Muscle layer of duodenum (tissue), 2 donors: ENCODE results near the gene ZNF8.
A peak's percentile ranks its signal among the peaks of the same experiment; 100 is the strongest.

Source experiments
- H3K27ac ChIP-seq: one replicate; pipeline ENCODE4 v1.7.0; 2013; ENCODE audit warnings: mild to moderate bottlenecking, low read length
- H3K27me3 ChIP-seq: one replicate; pipeline ENCODE4 v1.7.0; 2013; ENCODE audit warnings: low read depth, mild to moderate bottlenecking, control low read depth, low read length
- H3K36me3 ChIP-seq, 2 donors: one replicate each; pipeline ENCODE4 v1.7.0; 2013; ENCODE audit warnings: low read length in 2 of 2, control low read depth in 1 of 2, mild to moderate bottlenecking in 1 of 2; ENCODE audit not compliant: insufficient read depth in 2 of 2, control insufficient read depth in 1 of 2
- H3K4me1 ChIP-seq, 2 donors: one replicate each; pipeline ENCODE4 v1.7.0; 2013; ENCODE audit warnings: low read length in 2 of 2, mild to moderate bottlenecking in 2 of 2, control low read depth in 1 of 2, moderate library complexity in 1 of 2; ENCODE audit not compliant: insufficient read depth in 2 of 2, control insufficient read depth in 1 of 2
- H3K4me3 ChIP-seq, 2 donors: one replicate each; pipeline ENCODE4 v1.7.0; 2013; ENCODE audit warnings: low read length in 2 of 2, low read depth in 1 of 2, mild to moderate bottlenecking in 1 of 2
- H3K9me3 ChIP-seq, 2 donors: one replicate each; pipeline ENCODE4 v1.7.0; 2013; ENCODE audit warnings: low read length in 2 of 2, control low read depth in 1 of 2, mild to moderate bottlenecking in 1 of 2; ENCODE audit not compliant: control insufficient read depth in 1 of 2
- donor health status: healthy.

The ZNF8 gene

GRCh38 chr19:58318297-58318696, 39.5 kb downstream of the ZNF8 start:
- Histone ChIP-seq H3K36me3 (peaks cover 13 to 37% of the 10 kb centered on the region in 2 donors), H3K4me3 (no peak overlapping the region), H3K4me1 (no peaks in the 10 kb centered on the region), H3K9me3 (no peaks in the 10 kb centered on the region), H3K27ac (no peak overlapping the region), H3K27me3 (no peaks in the 10 kb centered on the region)

GRCh38 chr19:58319241-58319640, 40.5 kb downstream of the ZNF8 start:
- H3K27me3 ChIP-seq = no peaks in the 10 kb centered on the region
- H3K9me3 ChIP-seq = no peaks in the 10 kb centered on the region
- H3K4me1 ChIP-seq = no peaks in the 10 kb centered on the region
- no peak overlapping the region for H3K4me3 ChIP-seq
- H3K36me3 ChIP-seq = peaks cover 6 to 29% of the 10 kb centered on the region in 2 donors
- H3K27ac ChIP-seq = no peak overlapping the region

GRCh38 chr19:58325311-58326022, 46.7 kb downstream of the ZNF8 start:
- Histone ChIP-seq H3K9me3 (no peaks in the 10 kb centered on the region), H3K36me3 (peaks cover 0 to 2% of the 10 kb centered on the region in 2 donors), H3K4me1 (peaks cover 6 to 22% of the 10 kb centered on the region in 2 donors), H3K27me3 (no peaks in the 10 kb centered on the region), H3K4me3 (peak overlapping the region; percentile 84 to 98), H3K27ac (no peak overlapping the region)

- Histone ChIP-seq H3K36me3 (peaks cover 0 to 2% of the 10 kb centered on the region in 2 donors), H3K27ac (peak overlapping the region; percentile 85), H3K4me1 (peaks cover 6 to 22% of the 10 kb centered on the region in 2 donors), H3K9me3 (no peaks in the 10 kb centered on the region), H3K4me3 (peak overlapping the region; percentile 84 to 98), H3K27me3 (no peaks in the 10 kb centered on the region)
These were observed 47.8 kb downstream of the ZNF8 start for GRCh38 chr19:58326501-58326913.

- Histone ChIP-seq H3K36me3 (peaks cover 0 to 2% of the 10 kb centered on the region in 2 donors), H3K4me3 (peak within 1 kb of the TSS; percentile 84 to 98), H3K27me3 (no peaks in the 10 kb centered on the region), H3K27ac (peak within 1 kb of the TSS; percentile 85), H3K4me1 (peaks cover 6 to 22% of the 10 kb centered on the region in 2 donors), H3K9me3 (no peaks in the 10 kb centered on the region)
These were observed 48.4 kb downstream of the ZNF8 start, which contains the start of gene ZSCAN22 for GRCh38 chr19:58326914-58327726. TSS of gene ZSCAN22 (plus strand) at chr19:58326994. CDS start at chr19:58334803, 7,809 bp downstream.

GRCh38 chr19:58328999-58329398, 50.2 kb downstream of the ZNF8 start:
- peaks cover 6 to 22% of the 10 kb centered on the region in 2 donors for H3K4me1 ChIP-seq
- H3K36me3 ChIP-seq = no peaks in the 10 kb centered on the region
- no peaks in the 10 kb centered on the region for H3K9me3 ChIP-seq
- H3K4me3 ChIP-seq = no peak overlapping the region
- no peaks in the 10 kb centered on the region for H3K27me3 ChIP-seq
- no peak overlapping the region for H3K27ac ChIP-seq

- Histone ChIP-seq H3K4me3 (no peak overlapping the region), H3K27me3 (no peaks in the 10 kb centered on the region), H3K4me1 (peaks cover 6 to 20% of the 10 kb centered on the region in 2 donors), H3K9me3 (no peaks in the 10 kb centered on the region), H3K27ac (peak overlapping the region; percentile 16), H3K36me3 (peaks cover 4 to 10% of the 10 kb centered on the region in 2 donors)
These were observed 51.7 kb downstream of the ZNF8 start for GRCh38 chr19:58330458-58330857.

- H3K27ac ChIP-seq = no peak overlapping the region
- no peaks in the 10 kb centered on the region for H3K9me3 ChIP-seq
- H3K4me3 ChIP-seq = no peak overlapping the region
- peaks cover 0 to 8% of the 10 kb centered on the region in 2 donors for H3K4me1 ChIP-seq
- H3K36me3 ChIP-seq = peaks cover 13 to 27% of the 10 kb centered on the region in 2 donors
- no peaks in the 10 kb centered on the region for H3K27me3 ChIP-seq
These were observed 53.9 kb downstream of the ZNF8 start for GRCh38 chr19:58332697-58333096.

GRCh38 chr19:58334691-58335249, 56.0 kb downstream of the ZNF8 start:
- peaks cover 31 to 47% of the 10 kb centered on the region in 2 donors for H3K36me3 ChIP-seq
- H3K27ac ChIP-seq = no peak overlapping the region
- no peaks in the 10 kb centered on the region for H3K4me1 ChIP-seq
- no peak overlapping the region for H3K4me3 ChIP-seq
- H3K27me3 ChIP-seq = no peaks in the 10 kb centered on the region
- H3K9me3 ChIP-seq = no peaks in the 10 kb centered on the region

- Histone ChIP-seq H3K27ac (no peak overlapping the region), H3K4me3 (no peak overlapping the region), H3K4me1 (no peaks in the 10 kb centered on the region), H3K36me3 (peaks cover 36 to 52% of the 10 kb centered on the region in 2 donors), H3K27me3 (no peaks in the 10 kb centered on the region), H3K9me3 (no peaks in the 10 kb centered on the region)
These were observed 56.9 kb downstream of the ZNF8 start for GRCh38 chr19:58335630-58336029.

- peaks cover 36 to 58% of the 10 kb centered on the region in 2 donors for H3K36me3 ChIP-seq
- H3K27me3 ChIP-seq = no peaks in the 10 kb centered on the region
- H3K9me3 ChIP-seq = no peaks in the 10 kb centered on the region
- no peaks in the 10 kb centered on the region for H3K4me1 ChIP-seq
- H3K27ac ChIP-seq = no peak overlapping the region
- no peak overlapping the region for H3K4me3 ChIP-seq
These were observed 57.5 kb downstream of the ZNF8 start for GRCh38 chr19:58336216-58336615.
